Gastrocnemius medialis (tissue), 4 donors: Measurements from ENCODE around the gene PREPL. TPM values are rescaled to one million over a fixed set of nuclear protein-coding genes. Genes with fewer than 3 reads are reported as not detected.
A peak's percentile ranks its signal among the peaks of the same experiment; 100 is the strongest.

Experiments used
- ATAC-seq, 2 donors: fragments of 150-250 bp; one replicate each; pipeline ENCODE4 v1.9.1; 2016
- DNase-seq, 2 donors: peaks; one replicate each; pipeline ENCODE4 v3.0.0-alpha.2; 2019
- H3K27ac ChIP-seq, 4 donors: fragments of 200-600 bp; sonication (generic); 1 replicate in 1 of 4; 2 replicates in 3 of 4; pipeline ENCODE4 v1.5.1; 2016 to 2018; ENCODE audit warnings: mild to moderate bottlenecking in 2 of 4, moderate library complexity in 1 of 4
- H3K27me3 ChIP-seq, 3 donors: fragments of 200-600 bp; sonication (generic) in 2 of 3; 1 replicate in 1 of 3; 2 replicates in 2 of 3; pipeline versions ENCODE4 v1.5.1 to v1.6.0; 2016 to 2019; ENCODE audit warnings: mild to moderate bottlenecking in 1 of 3, moderate library complexity in 1 of 3
- H3K36me3 ChIP-seq, 2 donors: fragments of 200-600 bp; sonication (generic) in 1 of 2; one replicate each; pipeline ENCODE4 v1.5.1; 2017 to 2018
- H3K4me1 ChIP-seq, 2 donors: fragments of 200-600 bp; sonication (generic) in 1 of 2; one replicate each; pipeline ENCODE4 v1.5.1; 2016 to 2017; ENCODE audit warnings: mild to moderate bottlenecking in 2 of 2
- H3K4me3 ChIP-seq, 4 donors: fragments of 200-600 bp; sonication (generic) in 3 of 4; 1 replicate in 1 of 4; 2 replicates in 3 of 4; pipeline ENCODE4 v1.5.1; 2016 to 2019; ENCODE audit warnings: mild to moderate bottlenecking in 2 of 4
- H3K9me3 ChIP-seq, 3 donors: fragments of 200-600 bp; sonication (generic) in 2 of 3; 1 replicate in 1 of 3; 2 replicates in 2 of 3; pipeline ENCODE4 v1.5.1; 2016 to 2019
- CTCF ChIP-seq, 5 experiments: fragments of 450-650 bp in 3 of 5; fragments of 200-600 bp in 2 of 5; sonication (generic) in 2 of 5; IDR thresholded peaks in 4 of 5; conservative IDR thresholded peaks in 1 of 5; 1 replicate in 4 of 5; 2 replicates in 1 of 5; pipeline ENCODE4 v1.5.1; 2016 to 2019; ENCODE audit warnings: antibody characterized with exemption in 5 of 5, mild to moderate bottlenecking in 3 of 5, moderate library complexity in 3 of 5
- POLR2A ChIP-seq, 2 donors: fragments of 450-650 bp; IDR thresholded peaks; one replicate each; pipeline ENCODE4 v1.6.1; 2017; ENCODE audit warnings: antibody characterized with exemption in 2 of 2, mild to moderate bottlenecking in 2 of 2, moderate library complexity in 2 of 2
- in situ Hi-C, 4 donors: fragments of 200-750 bp; cut with MboI; loops; one replicate each; pipeline versions ENCODE4 v1.15.0 to v1.8.0; 2017; ENCODE audit warnings: low sequenced_read_pairs in 4 of 4
- intact Hi-C: fragments of 100-400 bp; cut with DNase I; formaldehyde crosslinking; loops from one replicate; pipeline ENCODE4 v1.15.1; 2023; ENCODE audit warnings: low total_unique reads
- total RNA-seq, 4 donors: library from RNA; depleted of rRNA; stranded (reverse); fragments of >200 nt; gene quantifications; one replicate each; pipeline versions ENCODE4 v1.1.0 to v1.2.3, GENCODE V29; 2016

The PREPL gene
- total RNA-seq, 4 donors from 2014 or later, result 27.3 to 60.0 (median 52.3) TPM

GRCh38 chr2:44369392-44369791 is 8.1 kb upstream of the PREPL start:
- no peak for ATAC-seq
- peaks cover 6 to 9% of the 10 kb centered on the region in 2 donors for H3K4me1 ChIP-seq
- DNase-seq, result no peak
- TF ChIP-seq POLR2A (IDR thresholded peaks at IDR 0.05), result no peak
- no peak for TF ChIP-seq CTCF (IDR thresholded peaks at IDR 0.05 in 4 of 5, conservative IDR thresholded peaks at IDR 0.05 in 1 of 5)
- no peak overlapping the region for H3K27ac ChIP-seq
- intact Hi-C loops (no loop called here), in situ Hi-C loops (no loop called here)
- no peaks in the 10 kb centered on the region for H3K9me3 ChIP-seq
- no peaks in the 10 kb centered on the region for H3K36me3 ChIP-seq
- H3K27me3 ChIP-seq, result no peaks in the 10 kb centered on the region
- no peak overlapping the region for H3K4me3 ChIP-seq

GRCh38 chr2:44367591-44367990 is 6.3 kb upstream of the PREPL start:
- Histone ChIP-seq H3K9me3 (no peaks in the 10 kb centered on the region), H3K4me3 (no peak overlapping the region), H3K36me3 (no peaks in the 10 kb centered on the region), H3K27me3 (no peaks in the 10 kb centered on the region), H3K4me1 (peaks cover 13 to 14% of the 10 kb centered on the region in 2 donors), H3K27ac (no peak overlapping the region)
- DNase-seq, result no peak
- TF ChIP-seq CTCF (IDR thresholded peaks at IDR 0.05 in 4 of 5, conservative IDR thresholded peaks at IDR 0.05 in 1 of 5) (no peak), POLR2A (IDR thresholded peaks at IDR 0.05) (no peak)
- in situ Hi-C loops, result no loop called here
- ATAC-seq, result no peak
- intact Hi-C loops, result no loop called here

GRCh38 chr2:44364604-44365003 is 3.3 kb upstream of the PREPL start:
- Histone ChIP-seq H3K4me3 (no peak overlapping the region), H3K4me1 (peaks cover 21 to 22% of the 10 kb centered on the region in 2 donors), H3K27me3 (no peaks in the 10 kb centered on the region), H3K9me3 (no peaks in the 10 kb centered on the region), H3K27ac (no peak overlapping the region), H3K36me3 (no peaks in the 10 kb centered on the region)
- no peak for DNase-seq
- intact Hi-C loops (loop anchor here (5.0 kb wide), 3 partner anchors 197 to 878 kb away; partner anchors contain the start of gene PPM1B), in situ Hi-C loops (no loop called here)
- TF ChIP-seq POLR2A (IDR thresholded peaks at IDR 0.05) (no peak), CTCF (IDR thresholded peaks at IDR 0.05 in 4 of 5, conservative IDR thresholded peaks at IDR 0.05 in 1 of 5) (no peak)
- no peak for ATAC-seq

- H3K27me3 ChIP-seq, result no peaks in the 10 kb centered on the region
- no peak for TF ChIP-seq CTCF (IDR thresholded peaks at IDR 0.05 in 4 of 5, conservative IDR thresholded peaks at IDR 0.05 in 1 of 5)
- no peak for TF ChIP-seq POLR2A (IDR thresholded peaks at IDR 0.05)
- intact Hi-C loops, result loop anchor here (5.0 kb wide), 3 partner anchors 195 to 880 kb away; partner anchors contain the start of gene PPM1B
- H3K4me1 ChIP-seq, result peaks cover 36 to 38% of the 10 kb centered on the region in 2 donors
- H3K4me3 ChIP-seq, result peak overlapping the region; percentile 64 to 96 (median 86)
- peak; percentile 4 to 32 for DNase-seq
- peak overlapping the region; percentile 93 to 96 (median 94) for H3K27ac ChIP-seq
- peak; percentile 27 to 35 for ATAC-seq
- no peaks in the 10 kb centered on the region for H3K9me3 ChIP-seq
- no peaks in the 10 kb centered on the region for H3K36me3 ChIP-seq
- in situ Hi-C loops, result no loop called here
These were observed 1.1 kb upstream of the PREPL start for GRCh38 chr2:44362207-44363015.
